Neural progenitor cell (in vitro differentiated cells): Measurements from ENCODE around the gene VSX2. TPM values are rescaled to one million over a fixed set of nuclear protein-coding genes. Genes with fewer than 3 reads are reported as not detected.

Experiments
- DNase-seq: peaks from one replicate; pipeline ENCODE4 v3.0.0-alpha.2; 2016; ENCODE audit warnings: low spot score
- H2AFZ ChIP-seq: fragments of 200-600 bp; sonication (generic); replicated peaks from 2 replicates; pipeline ENCODE4 v1.6.1; 2016; ENCODE audit warnings: antibody characterized with exemption
- H3F3A ChIP-seq: fragments of 200-600 bp; sonication (generic); 2 replicates; pipeline ENCODE4 v1.6.1; 2016; ENCODE audit warnings: antibody characterized with exemption, low read depth
- H3K27ac ChIP-seq: fragments of 200-600 bp; sonication (generic); 2 replicates; pipeline ENCODE4 v1.5.1; 2016; ENCODE audit warnings: mild to moderate bottlenecking
- H3K27me3 ChIP-seq: fragments of 200-600 bp; sonication (generic); 2 replicates; pipeline ENCODE4 v1.6.1; 2016; ENCODE audit warnings: mild to moderate bottlenecking, moderate library complexity
- H3K36me3 ChIP-seq: fragments of 200-600 bp; sonication (generic); 2 replicates; pipeline ENCODE4 v1.5.1; 2016
- H3K4me1 ChIP-seq: fragments of 200-600 bp; sonication (generic); 2 replicates; pipeline ENCODE4 v1.6.1; 2016; ENCODE audit warnings: mixed run types
- H3K4me2 ChIP-seq: fragments of 200-600 bp; sonication (generic); 2 replicates; pipeline ENCODE4 v1.6.1; 2016
- H3K4me3 ChIP-seq: fragments of 200-600 bp; sonication (generic); 2 replicates; pipeline ENCODE4 v1.5.1; 2016
- H3K79me2 ChIP-seq: fragments of 200-600 bp; sonication (generic); 2 replicates; pipeline ENCODE4 v1.6.1; 2016; ENCODE audit warnings: low read depth
- H3K9ac ChIP-seq: fragments of 200-600 bp; sonication (generic); 2 replicates; pipeline ENCODE4 v1.6.1; 2016
- H3K9me3 ChIP-seq: fragments of 200-600 bp; sonication (generic); 2 replicates; pipeline ENCODE4 v1.5.1; 2016; ENCODE audit warnings: low read depth
- H4K20me1 ChIP-seq: fragments of 200-600 bp; sonication (generic); 2 replicates; pipeline ENCODE4 v1.6.1; 2016; ENCODE audit warnings: low read depth
- H3K27ac Mint-ChIP-seq: 3 replicates; pipeline ENCODE4 v1.8.0; 2021; ENCODE audit warnings: mixed read lengths
- H3K27me3 Mint-ChIP-seq: 2 replicates; pipeline ENCODE4 v1.8.0; 2022; ENCODE audit warnings: low read depth, mild to moderate bottlenecking, inconsistent platforms, moderate library complexity, mixed read lengths; ENCODE audit not compliant: insufficient read depth
- H3K36me3 Mint-ChIP-seq: 3 replicates; pipeline ENCODE4 v1.8.0; 2021; ENCODE audit warnings: mixed read lengths
- H3K4me1 Mint-ChIP-seq: 3 replicates; pipeline ENCODE4 v1.8.0; 2021; ENCODE audit warnings: mixed read lengths
- H3K4me3 Mint-ChIP-seq: 3 replicates; pipeline ENCODE4 v1.8.0; 2021; ENCODE audit warnings: mild to moderate bottlenecking, moderate library complexity, mixed read lengths
- H3K9me3 Mint-ChIP-seq: 3 replicates; pipeline ENCODE4 v1.8.0; 2020; ENCODE audit warnings: mixed read lengths
- EZH2 ChIP-seq: fragments of 200-600 bp; sonication (generic); IDR thresholded peaks from 2 replicates; pipeline ENCODE4 v1.6.1; 2017; ENCODE audit warnings: antibody characterized with exemption, mild to moderate bottlenecking, moderate library complexity
- EZH2phosphoT487 ChIP-seq: fragments of 200-600 bp; sonication (generic); IDR thresholded peaks from 2 replicates; pipeline ENCODE4 v1.6.1; 2017; ENCODE audit warnings: antibody characterized with exemption
- total RNA-seq: library from RNA; depleted of rRNA; stranded (reverse); fragments of >200 nt; gene quantifications from 2 replicates; pipeline ENCODE4 v1.2.3, GENCODE V29; 2015; ENCODE audit warnings: low replicate concordance
- TF ChIP-seq, protein P1 (sequence below): fragments of 200-600 bp; sonication (generic); IDR thresholded peaks from 2 replicates; pipeline ENCODE4 v1.5.1; 2017; ENCODE audit warnings: antibody characterized with exemption, mild to moderate bottlenecking

VSX2 gene
- total RNA-seq: 0.51 and 1.3 TPM in 2 replicates

DNA sequence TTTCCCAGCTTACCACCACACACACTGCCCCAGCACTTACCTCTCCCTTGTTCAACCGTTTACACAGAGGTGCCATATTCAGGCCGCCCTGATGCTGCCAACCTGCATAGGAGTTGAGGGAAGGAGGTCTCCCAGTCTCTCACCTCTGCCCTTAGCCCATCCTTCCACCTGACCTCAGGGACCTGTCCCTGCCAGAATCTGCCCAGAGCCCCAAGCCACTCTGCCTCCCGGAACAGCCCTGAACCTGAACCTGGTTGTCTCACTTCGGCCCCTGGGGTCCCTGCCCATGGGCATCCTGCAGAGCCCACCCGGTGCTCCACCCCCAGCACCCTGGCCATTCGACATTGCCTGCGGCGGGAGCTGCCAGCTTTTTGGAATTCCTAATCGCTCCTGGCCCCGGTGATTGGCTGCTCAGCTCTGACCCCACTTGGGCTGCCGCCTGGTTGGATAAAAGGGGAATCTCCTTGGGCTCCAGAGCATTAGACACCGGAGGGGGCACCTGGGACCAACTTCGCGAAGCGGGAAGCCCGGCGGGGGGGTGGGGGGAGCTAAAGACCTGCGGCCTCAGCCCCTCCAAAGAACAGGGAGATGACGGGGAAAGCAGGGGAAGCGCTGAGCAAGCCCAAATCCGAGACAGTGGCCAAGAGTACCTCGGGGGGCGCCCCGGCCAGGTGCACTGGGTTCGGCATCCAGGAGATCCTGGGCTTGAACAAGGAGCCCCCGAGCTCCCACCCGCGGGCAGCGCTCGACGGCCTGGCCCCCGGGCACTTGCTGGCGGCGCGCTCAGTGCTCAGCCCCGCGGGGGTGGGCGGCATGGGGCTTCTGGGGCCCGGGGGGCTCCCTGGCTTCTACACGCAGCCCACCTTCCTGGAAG, at the start of gene VSX2:
Gene VSX2 (plus strand): TSS at position 476 of the 874 bp plus-strand sequence. CDS start 113 bp downstream, at position 589.
- peak; percentile 70 for DNase-seq
- no peaks in the 10 kb centered on the region for H3K36me3 ChIP-seq
- peak within 1 kb of the TSS; percentile 45 for H3K4me3 ChIP-seq
- TF ChIP-seq EZH2 (no peak), EZH2phosphoT487 (no peak)
- TF ChIP-seq, protein P1, sequence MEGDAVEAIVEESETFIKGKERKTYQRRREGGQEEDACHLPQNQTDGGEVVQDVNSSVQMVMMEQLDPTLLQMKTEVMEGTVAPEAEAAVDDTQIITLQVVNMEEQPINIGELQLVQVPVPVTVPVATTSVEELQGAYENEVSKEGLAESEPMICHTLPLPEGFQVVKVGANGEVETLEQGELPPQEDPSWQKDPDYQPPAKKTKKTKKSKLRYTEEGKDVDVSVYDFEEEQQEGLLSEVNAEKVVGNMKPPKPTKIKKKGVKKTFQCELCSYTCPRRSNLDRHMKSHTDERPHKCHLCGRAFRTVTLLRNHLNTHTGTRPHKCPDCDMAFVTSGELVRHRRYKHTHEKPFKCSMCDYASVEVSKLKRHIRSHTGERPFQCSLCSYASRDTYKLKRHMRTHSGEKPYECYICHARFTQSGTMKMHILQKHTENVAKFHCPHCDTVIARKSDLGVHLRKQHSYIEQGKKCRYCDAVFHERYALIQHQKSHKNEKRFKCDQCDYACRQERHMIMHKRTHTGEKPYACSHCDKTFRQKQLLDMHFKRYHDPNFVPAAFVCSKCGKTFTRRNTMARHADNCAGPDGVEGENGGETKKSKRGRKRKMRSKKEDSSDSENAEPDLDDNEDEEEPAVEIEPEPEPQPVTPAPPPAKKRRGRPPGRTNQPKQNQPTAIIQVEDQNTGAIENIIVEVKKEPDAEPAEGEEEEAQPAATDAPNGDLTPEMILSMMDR: no peak
- H3K9ac ChIP-seq: no peak within 1 kb of the TSS
- Mint-ChIP-seq H3K4me3 (peak within 1 kb of the TSS; percentile 58), H3K4me1 (peaks cover 8% of the 10 kb centered on the region), H3K27ac (no peak within 1 kb of the TSS), H3K27me3 (peaks cover 84% of the 10 kb centered on the region), H3K36me3 (no peaks in the 10 kb centered on the region), H3K9me3 (peaks cover 13% of the 10 kb centered on the region)
- peaks cover 97% of the 10 kb centered on the region for H3K27me3 ChIP-seq
- peaks cover 38% of the 10 kb centered on the region for H3K4me1 ChIP-seq
- no peaks in the 10 kb centered on the region for H3K9me3 ChIP-seq
- peaks cover 21% of the 10 kb centered on the region for H4K20me1 ChIP-seq
- no peaks in the 10 kb centered on the region for H3K79me2 ChIP-seq
- peak within 1 kb of the TSS; percentile 64 for H2AFZ ChIP-seq
- peaks cover 31% of the 10 kb centered on the region for H3F3A ChIP-seq
- peak within 1 kb of the TSS; percentile 89 for H3K4me2 ChIP-seq
- no peak within 1 kb of the TSS for H3K27ac ChIP-seq

DNA sequence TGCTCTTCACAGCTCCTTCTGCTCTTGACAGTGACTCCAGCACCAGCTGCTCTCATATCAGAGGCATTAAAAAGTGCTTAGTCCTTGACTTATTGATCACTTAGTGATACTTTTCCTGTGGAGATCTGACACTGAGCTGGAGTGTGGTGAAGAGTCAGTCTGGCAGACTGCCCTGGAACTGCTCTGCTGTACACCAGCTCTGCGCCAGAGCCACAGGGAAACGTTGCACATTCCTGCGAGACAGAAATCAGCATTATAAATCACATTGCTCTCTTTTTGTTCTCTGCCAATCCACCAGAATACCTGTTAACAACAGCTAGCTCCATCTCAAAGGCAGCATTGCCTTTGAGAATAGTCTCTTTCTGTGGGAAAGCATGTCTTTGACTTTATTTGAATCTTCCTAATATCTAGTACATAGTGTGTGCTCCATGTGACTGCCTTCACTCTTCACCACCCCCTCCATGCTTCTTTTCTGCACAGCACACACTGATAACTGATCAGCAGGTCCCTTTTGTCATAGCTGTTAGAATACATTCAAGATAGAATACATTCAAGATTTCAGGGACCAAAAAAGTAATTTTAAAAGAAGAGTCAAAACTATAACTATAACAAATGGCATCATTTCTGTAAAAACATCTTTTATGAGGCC, 48.2 kb upstream of the VSX2 start:
- Mint-ChIP-seq H3K4me3 (no peak overlapping the region), H3K9me3 (no peaks in the 10 kb centered on the region), H3K27ac (no peak overlapping the region), H3K4me1 (peaks cover 6% of the 10 kb centered on the region), H3K27me3 (no peaks in the 10 kb centered on the region), H3K36me3 (no peaks in the 10 kb centered on the region)
- no peak overlapping the region for H2AFZ ChIP-seq
- no peak overlapping the region for H3K4me2 ChIP-seq
- no peaks in the 10 kb centered on the region for H4K20me1 ChIP-seq
- no peak for DNase-seq
- TF ChIP-seq, protein P1: no peak
- TF ChIP-seq EZH2: no peak
- TF ChIP-seq EZH2phosphoT487: no peak
- H3K4me3 ChIP-seq: no peak overlapping the region
- no peak overlapping the region for H3K27ac ChIP-seq
- H3F3A ChIP-seq: peaks cover 5% of the 10 kb centered on the region
- no peaks in the 10 kb centered on the region for H3K9me3 ChIP-seq
- no peaks in the 10 kb centered on the region for H3K79me2 ChIP-seq
- no peaks in the 10 kb centered on the region for H3K36me3 ChIP-seq
- no peak overlapping the region for H3K9ac ChIP-seq
- H3K4me1 ChIP-seq: peaks cover 20% of the 10 kb centered on the region
- no peaks in the 10 kb centered on the region for H3K27me3 ChIP-seq

DNA sequence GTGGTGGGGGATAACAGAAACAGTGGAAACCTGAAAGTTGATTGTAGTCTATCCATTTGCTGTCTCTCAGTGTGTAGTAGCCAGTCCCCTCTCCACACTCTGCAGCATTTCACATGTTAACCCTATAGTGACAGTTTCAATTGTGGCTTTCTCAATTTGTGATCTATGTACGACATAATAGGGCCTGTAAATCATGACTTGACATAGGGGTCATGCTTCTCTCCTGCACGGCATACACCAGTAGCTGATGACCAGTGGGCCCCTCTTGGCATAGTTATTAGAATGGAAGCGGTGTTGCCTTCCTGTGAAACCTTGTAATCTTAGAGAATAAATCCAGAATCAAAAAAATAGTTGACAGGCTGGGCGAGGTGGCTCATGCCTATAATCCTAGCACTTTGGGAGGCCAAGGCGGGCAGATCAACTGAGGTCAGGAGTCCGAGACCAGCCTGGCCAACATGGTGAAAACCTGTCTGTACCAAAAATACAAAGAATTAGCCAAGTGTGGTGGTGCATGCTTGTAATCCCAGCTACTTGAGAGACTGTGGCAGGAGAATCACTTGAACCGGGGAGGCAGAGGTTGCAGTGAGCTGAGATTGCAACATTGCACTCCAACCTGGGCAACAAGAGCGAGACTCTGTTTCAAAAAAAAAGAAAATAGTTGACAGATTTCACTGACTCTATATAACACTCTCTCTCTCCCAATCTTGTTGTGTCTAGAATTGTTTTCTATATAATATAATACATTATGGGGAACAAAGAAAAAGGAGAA, 44.6 kb upstream of the VSX2 start:
- no peak for DNase-seq
- Histone ChIP-seq H3K4me3 (no peak overlapping the region), H4K20me1 (no peaks in the 10 kb centered on the region), H3K9ac (no peak overlapping the region), H3K27ac (no peak overlapping the region), H3K36me3 (no peaks in the 10 kb centered on the region), H3F3A (no peaks in the 10 kb centered on the region), H3K79me2 (no peaks in the 10 kb centered on the region), H3K4me2 (no peak overlapping the region), H3K9me3 (no peaks in the 10 kb centered on the region), H2AFZ (no peak overlapping the region), H3K27me3 (no peaks in the 10 kb centered on the region), H3K4me1 (peaks cover 30% of the 10 kb centered on the region)
- H3K9me3 Mint-ChIP-seq: no peaks in the 10 kb centered on the region
- no peak overlapping the region for H3K4me3 Mint-ChIP-seq
- H3K36me3 Mint-ChIP-seq: peaks cover 4% of the 10 kb centered on the region
- peaks cover 6% of the 10 kb centered on the region for H3K4me1 Mint-ChIP-seq
- no peaks in the 10 kb centered on the region for H3K27me3 Mint-ChIP-seq
- TF ChIP-seq EZH2phosphoT487: no peak
- no peak for TF ChIP-seq EZH2
- TF ChIP-seq, protein P1: no peak
- no peak overlapping the region for H3K27ac Mint-ChIP-seq
